GM19397 (cell line): Measurements from ENCODE around the gene TNPO2.
"Not testable (repeated sequence)": the region's sequence is repeated elsewhere in the genome, so short reads cannot be mapped to it uniquely, and the experiment has no call there.

Experiments used
- ATAC-seq: cut with Tn5 transposase; IDR thresholded peaks from one replicate; pipeline ENCODE4 v1.9.1; 2021; ENCODE audit warnings: mild to moderate bottlenecking, moderate library complexity; ENCODE audit not compliant: unreplicated experiment

The TNPO2 gene

DNA sequence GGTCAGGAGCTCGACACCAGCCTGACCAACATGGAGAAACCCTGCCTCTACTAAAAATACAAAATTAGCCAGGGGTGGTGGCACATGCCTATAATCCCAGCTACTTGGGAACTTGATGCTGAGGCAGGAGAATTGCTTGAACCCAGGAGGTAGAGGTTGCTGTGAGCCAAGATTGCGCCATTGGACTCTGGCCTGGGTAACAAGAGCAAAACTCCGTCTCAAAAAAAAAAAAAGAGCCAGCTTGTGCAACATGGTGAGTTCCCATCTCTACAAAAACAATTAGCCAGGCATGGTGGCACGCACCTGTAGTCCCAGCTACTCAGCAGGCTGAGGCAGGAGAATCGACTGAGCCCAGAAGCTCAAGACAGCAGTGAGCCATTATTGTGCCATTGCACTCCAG lies 45.7 kb downstream of the TNPO2 start:
- not testable (repeated sequence) for ATAC-seq

- no peak for ATAC-seq
Observed at GRCh38 chr19:12676928-12677327, 46.8 kb downstream of the TNPO2 start.

GRCh38 chr19:12676384-12676792 lies 47.3 kb downstream of the TNPO2 start:
- ATAC-seq = no peak

DNA sequence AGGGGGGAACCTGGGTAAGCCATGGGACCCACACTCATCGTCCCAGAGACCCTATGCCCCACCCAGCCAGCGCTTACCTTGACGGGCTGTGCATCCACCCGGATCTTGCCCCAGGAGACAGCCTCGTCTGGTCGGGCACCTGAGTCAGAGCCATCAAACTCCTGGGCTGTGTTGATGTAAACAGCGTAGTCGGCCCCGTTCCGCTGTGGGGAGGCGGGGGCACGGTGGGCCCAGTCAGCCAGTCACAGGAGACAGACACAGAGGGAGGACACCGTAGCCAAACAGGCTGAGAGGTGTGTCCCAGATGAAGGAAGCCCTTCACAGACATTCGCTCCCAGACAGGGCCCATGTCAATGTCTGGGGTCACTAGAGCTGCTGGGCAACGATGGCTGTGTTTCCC lies 47.8 kb downstream of the TNPO2 start:
- no peak for ATAC-seq

GRCh38 chr19:12675399-12675798 lies 48.3 kb downstream of the TNPO2 start:
- no peak for ATAC-seq

GRCh38 chr19:12672744-12673143 lies 51.0 kb downstream of the TNPO2 start:
- ATAC-seq = no peak

DNA sequence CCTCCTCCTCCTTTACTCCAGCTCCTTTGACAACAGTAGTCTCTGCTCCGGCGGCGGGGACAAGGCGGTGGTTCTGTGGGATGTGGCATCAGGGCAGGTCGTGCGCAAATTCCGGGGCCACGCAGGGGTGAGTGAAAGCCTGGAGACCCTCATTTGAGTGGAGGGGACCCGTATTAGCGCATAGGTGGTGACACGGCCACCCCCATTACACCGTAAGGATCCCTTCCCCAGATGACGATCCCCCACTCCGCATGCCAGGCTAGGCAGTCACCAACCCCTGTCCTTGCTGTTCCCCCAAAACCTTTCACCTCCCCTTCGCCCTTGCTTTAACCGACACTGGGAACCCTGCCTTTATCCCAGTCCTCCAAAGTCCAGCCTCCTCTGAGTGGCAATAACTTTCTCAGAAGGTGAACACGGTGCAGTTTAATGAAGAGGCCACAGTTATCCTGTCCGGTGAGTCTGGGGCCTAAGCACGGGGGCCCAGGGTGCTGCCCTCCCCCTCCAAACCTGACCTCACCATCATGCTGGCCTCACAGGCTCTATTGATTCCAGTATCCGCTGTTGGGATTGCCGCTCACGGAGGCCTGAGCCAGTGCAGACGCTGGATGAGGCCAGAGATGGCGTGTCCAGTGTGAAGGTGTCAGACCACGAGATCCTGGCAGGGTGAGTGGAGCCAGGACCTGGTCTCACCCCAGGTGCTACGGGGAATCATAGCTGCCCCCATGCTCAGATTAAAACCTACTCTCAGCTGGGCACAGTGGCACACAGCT lies 53.4 kb downstream of the TNPO2 start:
- ATAC-seq = no peak

- ATAC-seq = peak; percentile 34
Observed at GRCh38 chr19:12669270-12670158, 54.2 kb downstream of the TNPO2 start.

DNA sequence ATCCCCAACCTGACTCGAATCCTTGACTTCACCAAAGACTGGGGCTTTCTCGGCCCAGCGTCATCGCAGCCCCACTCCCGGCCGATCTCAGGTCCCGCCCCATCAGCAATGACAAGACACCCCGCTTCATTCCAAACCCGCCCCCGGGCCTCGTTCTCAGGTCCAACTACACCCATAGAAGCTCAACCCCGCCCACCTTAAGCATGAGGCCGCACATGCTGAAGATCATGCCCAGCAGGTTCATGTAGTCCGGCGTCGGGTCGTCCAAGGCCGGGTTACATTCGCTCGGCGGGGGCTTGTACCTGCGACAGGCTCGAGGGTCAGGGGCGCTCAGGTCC lies 54.8 kb downstream of the TNPO2 start:
- no peak for ATAC-seq

DNA sequence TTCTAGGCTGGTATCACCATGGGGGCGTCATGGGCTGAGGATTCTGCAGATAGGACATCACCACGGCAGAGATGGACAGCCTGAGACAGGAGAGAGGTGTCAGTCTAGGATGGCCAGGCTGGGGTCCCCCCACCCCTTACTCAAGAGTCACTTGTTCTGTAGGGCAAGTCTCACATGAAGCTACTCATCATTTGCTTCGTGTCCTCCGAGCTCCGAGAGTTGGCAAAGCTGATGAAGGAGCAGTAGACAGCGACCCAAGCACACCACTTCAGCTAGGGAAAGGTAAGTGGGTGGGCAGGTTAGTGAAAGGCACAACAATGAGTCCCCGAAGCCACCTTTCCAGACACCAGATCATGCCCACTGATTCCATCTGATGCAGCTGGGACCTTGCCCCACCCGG lies 55.4 kb downstream of the TNPO2 start:
- no peak for ATAC-seq

DNA sequence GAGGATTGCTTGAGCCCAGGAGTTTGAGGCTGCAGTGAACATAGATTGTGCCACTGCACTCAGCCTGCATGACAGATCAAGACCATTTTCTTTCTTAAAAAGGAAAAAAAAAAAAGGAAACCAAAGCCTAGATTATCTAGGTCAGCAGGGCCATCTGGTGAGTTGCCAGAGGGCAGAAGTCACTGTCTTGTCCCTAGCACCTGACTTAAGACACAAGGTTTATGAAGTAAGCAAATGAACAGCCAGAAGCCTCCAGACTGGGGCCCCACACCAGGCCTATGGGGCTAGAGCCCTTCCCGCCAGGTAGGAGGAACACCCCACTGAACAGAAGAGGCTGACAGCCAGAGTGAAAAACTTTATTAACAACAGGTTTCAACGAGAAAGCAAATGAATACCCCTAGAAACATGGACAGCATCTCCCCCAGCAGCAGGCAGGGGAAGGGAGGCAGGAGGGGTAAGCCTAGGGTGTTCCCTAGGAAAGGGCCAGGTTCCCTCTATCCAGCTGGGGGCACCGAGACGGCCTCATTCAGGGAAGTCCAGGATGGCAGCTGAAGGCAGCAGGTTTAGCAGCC lies 55.9 kb downstream of the TNPO2 start:
- ATAC-seq = no peak

- peak; percentile 48 for ATAC-seq
Observed at GRCh38 chr19:12666265-12667048, 57.3 kb downstream of the TNPO2 start, which contains the start of the genes MAN2B1 and WDR83. TSS of gene MAN2B1 (minus strand) at chr19:12666742. CDS start at chr19:12666701, 41 bp downstream. TSS of gene WDR83 (plus strand) at chr19:12666807. CDS start at chr19:12669791, 2,984 bp downstream.

GRCh38 chr19:12665671-12666264 lies 58.0 kb downstream of the TNPO2 start:
- no peak for ATAC-seq

- ATAC-seq = no peak
Observed at GRCh38 chr19:12665281-12665573, 58.5 kb downstream of the TNPO2 start.

- ATAC-seq = no peak
Observed at GRCh38 chr19:12664406-12665280, 59.1 kb downstream of the TNPO2 start.

- ATAC-seq = no peak
Observed at GRCh38 chr19:12660980-12661379, 62.8 kb downstream of the TNPO2 start.

DNA sequence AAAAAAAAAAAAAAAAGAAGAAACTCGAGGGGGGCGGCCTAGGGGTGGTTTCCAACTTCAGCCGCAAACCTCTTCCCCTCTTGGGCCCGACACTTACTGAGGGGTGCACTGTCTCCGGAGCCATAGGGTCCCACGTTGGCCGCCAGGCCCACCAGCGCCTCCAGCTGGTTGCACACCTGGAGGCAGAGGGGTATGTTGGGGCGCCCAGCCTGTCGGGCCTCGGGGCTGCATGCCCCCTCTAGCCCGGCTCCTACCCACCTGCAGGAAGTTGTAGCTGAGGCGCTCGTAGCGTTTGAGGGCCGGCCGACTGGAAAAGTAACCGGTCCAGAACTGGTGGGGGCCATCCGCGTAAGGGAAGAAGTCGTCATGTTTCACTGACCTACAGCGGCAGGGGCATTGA lies 65.8 kb downstream of the TNPO2 start:
- no peak for ATAC-seq

DNA sequence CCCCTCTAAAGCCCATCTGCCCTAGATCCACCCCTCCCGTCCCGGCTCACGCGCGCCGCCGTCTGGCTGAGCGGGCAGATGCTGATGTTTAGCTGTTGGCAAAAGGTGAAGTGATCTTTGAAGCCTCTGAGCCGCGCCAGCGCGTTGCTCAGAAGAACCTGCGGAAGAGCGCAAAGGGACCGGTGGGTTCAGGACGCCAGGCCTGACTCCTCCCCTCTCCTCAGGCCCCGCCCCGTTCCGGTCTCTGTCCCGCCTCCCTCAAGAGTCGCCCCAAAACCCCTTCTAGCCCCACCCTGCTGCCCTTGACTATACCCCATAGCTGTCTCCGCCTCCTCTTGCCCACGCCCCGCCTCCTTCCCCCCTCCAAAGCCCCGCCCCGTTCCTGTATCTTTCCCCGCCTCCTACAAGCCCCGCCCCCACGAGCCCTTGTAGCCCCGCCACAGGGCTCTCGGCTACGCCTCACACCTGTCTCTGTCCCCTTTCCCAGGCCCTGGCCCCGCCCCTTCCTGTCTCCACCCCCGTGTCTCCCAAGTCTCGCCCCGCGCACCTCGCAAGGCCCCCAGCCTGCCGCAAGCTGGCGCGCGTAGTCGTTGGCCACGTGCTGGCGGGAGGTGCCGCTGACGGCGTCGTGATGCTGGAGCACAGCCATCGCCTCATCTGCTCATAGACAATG lies 66.7 kb downstream of the TNPO2 start:
- ATAC-seq = no peak

GRCh38 chr19:12655546-12655945 lies 68.2 kb downstream of the TNPO2 start:
- ATAC-seq = no peak
